ENCODE results near the gene PTPRR. TPM values are rescaled to one million over a fixed set of nuclear protein-coding genes. Genes with fewer than 3 reads are reported as not detected.

The PTPRR gene
- total and polyA plus RNA-seq, 10 donors, result 0.41 to 2.7 (median 1.5) TPM

GRCh38 chr12:70933133-70933532, 12.6 kb upstream of the PTPRR start:
- Histone ChIP-seq H3K4me3 (no peak overlapping the region), H3K9me3 (no peaks in the 10 kb centered on the region), H3K36me3 (no peaks in the 10 kb centered on the region), H3K27me3 (replicated peaks in 1 of 7) (no peaks in the 10 kb centered on the region), H3K27ac (no peak overlapping the region), H3K4me1 (no peaks in the 10 kb centered on the region)
- TF ChIP-seq POLR2AphosphoS5 (IDR thresholded peaks at IDR 0.05) (no peak), CTCF (IDR thresholded peaks at IDR 0.05 in 8 of 11, conservative IDR thresholded peaks at IDR 0.05 in 3 of 11) (no peak), POLR2A (IDR thresholded peaks at IDR 0.05) (no peak)
- WGBS, 5 donors, result 71 to 95% (median 92%) methylated on average over 4 of the region's 4 CpGs
- DNase-seq, result no peak
- intact Hi-C loops (cut with DNase I; ENCODE audit: low total_unique reads), result no loop called here

- intact Hi-C loops (cut with DNase I; ENCODE audit: low total_unique reads), result no loop called here
- H3K4me3 ChIP-seq, result no peak overlapping the region
- H3K9me3 ChIP-seq, result no peaks in the 10 kb centered on the region
- no peak for DNase-seq
- H3K36me3 ChIP-seq, result no peaks in the 10 kb centered on the region
- no peak overlapping the region for H3K27ac ChIP-seq
- H3K4me1 ChIP-seq, result no peaks in the 10 kb centered on the region
- TF ChIP-seq POLR2A (IDR thresholded peaks at IDR 0.05), result no peak
- TF ChIP-seq POLR2AphosphoS5 (IDR thresholded peaks at IDR 0.05), result no peak
- no peak for TF ChIP-seq CTCF (IDR thresholded peaks at IDR 0.05 in 8 of 11, conservative IDR thresholded peaks at IDR 0.05 in 3 of 11)
- no peaks in the 10 kb centered on the region for H3K27me3 ChIP-seq (replicated peaks in 1 of 7)
Measured at GRCh38 chr12:70929029-70929428, 8.5 kb upstream of the PTPRR start.

GRCh38 chr12:70928071-70928470, 7.5 kb upstream of the PTPRR start:
- intact Hi-C loops (cut with DNase I; ENCODE audit: low total_unique reads), result no loop called here
- WGBS, 5 donors, result 75 to 100% (median 93%) methylated on average over 1 of the region's 1 CpG
- Histone ChIP-seq H3K36me3 (no peaks in the 10 kb centered on the region), H3K27me3 (replicated peaks in 1 of 7) (no peaks in the 10 kb centered on the region), H3K9me3 (no peaks in the 10 kb centered on the region), H3K4me3 (no peak overlapping the region), H3K4me1 (no peaks in the 10 kb centered on the region), H3K27ac (no peak overlapping the region)
- TF ChIP-seq POLR2AphosphoS5 (IDR thresholded peaks at IDR 0.05) (no peak), POLR2A (IDR thresholded peaks at IDR 0.05) (no peak), CTCF (IDR thresholded peaks at IDR 0.05 in 8 of 11, conservative IDR thresholded peaks at IDR 0.05 in 3 of 11) (no peak)
- DNase-seq, result no peak

- Histone ChIP-seq H3K36me3 (no peaks in the 10 kb centered on the region), H3K4me1 (no peaks in the 10 kb centered on the region), H3K4me3 (no peak overlapping the region), H3K27me3 (replicated peaks in 1 of 7) (no peaks in the 10 kb centered on the region), H3K27ac (no peak overlapping the region), H3K9me3 (no peaks in the 10 kb centered on the region)
- 77 to 88% (median 79%) methylated on average over 2 of the region's 2 CpGs for WGBS, 5 donors
- DNase-seq, result no peak
- intact Hi-C loops (cut with DNase I; ENCODE audit: low total_unique reads), result no loop called here
- TF ChIP-seq POLR2A (IDR thresholded peaks at IDR 0.05) (no peak), POLR2AphosphoS5 (IDR thresholded peaks at IDR 0.05) (no peak), CTCF (IDR thresholded peaks at IDR 0.05 in 8 of 11, conservative IDR thresholded peaks at IDR 0.05 in 3 of 11) (no peak)
Measured at GRCh38 chr12:70927356-70927755, 6.8 kb upstream of the PTPRR start.
